PFSK-1 (cell line): ENCODE data around the gene DYRK1A.

Experiments
- POLR2AphosphoS5 ChIP-seq: IDR thresholded peaks from 2 replicates; pipeline ENCODE4 v1.6.1; 2012; ENCODE audit warnings: low read depth, mild to moderate bottlenecking, control low read depth, low read length, moderate library complexity
- REST ChIP-seq, 2 experiments: IDR thresholded peaks; 2 replicates each; pipeline versions ENCODE4 v1.6.1 to v1.8.0; 2011 to 2012; ENCODE audit warnings: low read depth in 2 of 2, low read length in 2 of 2, control low read depth in 1 of 2, inconsistent platforms in 1 of 2, mild to moderate bottlenecking in 1 of 2, moderate library complexity in 1 of 2; ENCODE audit not compliant: insufficient read depth in 1 of 2
- SIN3A ChIP-seq: IDR thresholded peaks from 2 replicates; pipeline ENCODE4 v1.6.1; 2012; ENCODE audit warnings: mild to moderate bottlenecking, low read length, moderate library complexity, borderline replicate concordance; ENCODE audit not compliant: insufficient read depth
- TAF1 ChIP-seq: IDR thresholded peaks from 2 replicates; pipeline ENCODE4 v1.6.1; 2012; ENCODE audit warnings: low read length, control low read depth, borderline replicate concordance; ENCODE audit not compliant: insufficient read depth

- TF ChIP-seq TAF1 (no peak), SIN3A (no peak), POLR2AphosphoS5 (no peak), REST (IDR thresholded peaks at IDR 0.05; ENCODE audit: insufficient read depth in 1 of 2, low read depth in 2 of 2, low read length in 2 of 2) (no peak)
Observed at GRCh38 chr21:37484535-37485474, 118.2 kb downstream of the DYRK1A start.
